Measurements from ENCODE around the gene PLA2G4B.
A peak's percentile ranks its signal among the peaks of the same experiment; 100 is the strongest.

PLA2G4B gene

DNA sequence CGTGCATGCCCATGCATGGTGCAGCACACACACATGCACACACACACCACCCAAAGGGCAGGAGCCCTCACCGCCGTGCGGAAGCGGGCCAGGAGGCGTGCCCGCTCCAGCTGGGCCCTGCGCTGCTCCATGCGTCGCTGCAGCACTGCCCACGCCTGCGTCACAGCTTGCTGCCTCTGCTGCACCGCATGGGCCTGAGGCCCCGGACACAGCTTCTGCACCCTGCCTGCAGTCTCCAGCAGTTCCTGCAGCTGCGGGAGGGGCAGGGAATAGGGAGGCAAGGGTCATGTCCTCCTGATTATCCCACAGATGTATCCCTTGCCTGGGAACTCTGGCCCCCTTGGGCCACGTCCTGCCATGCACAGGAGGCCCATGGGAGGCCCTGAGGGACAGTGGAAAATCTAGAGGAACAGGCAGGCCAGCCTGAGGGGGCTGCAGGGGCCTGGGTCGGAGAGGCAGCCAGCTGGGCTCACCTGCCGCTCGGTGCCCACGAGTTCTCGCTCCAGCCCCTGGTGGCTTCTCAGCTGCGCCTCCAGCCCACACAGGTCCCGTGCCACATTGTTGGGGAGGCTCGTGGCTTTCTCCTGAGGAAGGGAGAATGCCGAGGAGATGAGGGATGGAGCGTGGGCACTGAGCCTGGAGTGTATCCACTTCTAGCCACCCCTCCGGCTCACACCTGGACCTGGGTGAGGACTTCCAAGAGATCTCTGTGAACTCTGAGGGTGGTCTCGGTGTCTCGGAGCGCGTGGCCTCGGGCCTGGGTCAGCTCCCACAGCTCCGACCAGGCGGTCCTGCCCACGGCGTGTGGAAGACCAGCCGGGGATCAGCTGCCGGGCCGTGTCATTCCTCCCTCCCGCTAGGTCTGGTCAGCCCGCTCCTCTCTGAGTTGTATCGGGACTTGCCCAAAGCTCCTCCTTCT lies 31.4 kb downstream of the PLA2G4B start:
- DNase-seq (ENCODE audit: low spot score): no peak

GRCh38 chr15:41870689-41871081 lies 32.0 kb downstream of the PLA2G4B start:
- DNase-seq (ENCODE audit: low spot score): no peak

DNA sequence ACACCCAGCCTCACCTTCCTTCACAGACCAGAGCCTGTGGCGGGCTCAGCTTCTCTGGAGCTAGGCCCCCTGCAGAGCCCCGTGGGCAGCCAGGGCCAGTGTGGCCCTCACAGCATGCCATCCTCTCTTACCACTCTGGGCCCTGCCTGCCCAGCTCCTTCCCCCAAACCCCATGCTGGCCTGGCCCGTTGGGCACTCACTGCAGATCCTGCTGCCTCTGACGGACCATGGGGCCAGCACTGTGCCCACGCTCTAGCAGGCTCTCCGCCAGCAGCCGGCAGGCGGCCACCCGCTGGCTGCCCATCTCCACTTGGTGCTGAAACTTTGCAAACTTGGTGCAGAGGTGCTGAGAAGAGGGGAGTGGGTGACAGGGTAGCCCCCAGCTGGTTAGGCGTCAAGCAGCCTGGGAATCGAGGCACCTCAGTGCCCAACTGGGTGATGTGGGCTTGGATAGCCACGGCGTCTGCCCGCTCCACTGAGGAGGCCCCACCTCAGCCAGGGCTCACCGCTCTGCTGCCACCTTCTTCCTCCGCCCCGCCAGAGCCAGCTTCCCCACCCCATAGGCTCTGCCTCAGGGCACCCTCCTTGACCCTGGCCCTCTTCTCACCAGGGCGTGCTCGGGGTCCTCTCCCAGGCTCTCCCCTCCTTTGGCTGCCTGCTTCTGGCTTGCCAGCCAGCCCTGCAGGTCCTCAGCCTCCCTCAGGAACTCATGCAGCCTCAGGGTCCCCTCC lies 32.7 kb downstream of the PLA2G4B start:
- no peak for DNase-seq (ENCODE audit: low spot score)

- DNase-seq (ENCODE audit: low spot score): no peak
Observed at GRCh38 chr15:41872166-41872747, 33.6 kb downstream of the PLA2G4B start.

DNA sequence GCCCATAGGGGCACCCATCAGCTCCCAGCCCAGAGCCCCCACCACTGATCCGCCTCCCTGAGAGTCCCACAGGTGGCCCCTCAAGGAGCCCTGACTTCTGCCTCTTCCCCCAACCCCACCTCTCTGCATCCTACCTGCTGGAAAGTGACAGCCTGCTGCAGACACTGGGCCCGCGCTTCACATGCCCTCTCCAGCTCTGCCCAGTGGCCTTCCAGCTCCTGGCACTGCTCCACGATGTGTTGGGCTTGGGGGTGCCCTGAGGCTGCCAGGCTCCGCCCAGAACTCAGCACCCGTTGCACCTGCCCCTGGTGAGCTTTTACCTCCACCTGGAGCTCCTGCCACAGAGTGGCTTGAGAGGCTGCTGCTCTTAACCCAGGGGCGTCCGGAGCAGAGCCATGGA lies 35.1 kb downstream of the PLA2G4B start:
- DNase-seq (ENCODE audit: low spot score): no peak

- no peak for DNase-seq (ENCODE audit: low spot score)
Observed at GRCh38 chr15:41874736-41875135, 36.1 kb downstream of the PLA2G4B start.

GRCh38 chr15:41876007-41876406 lies 37.4 kb downstream of the PLA2G4B start:
- DNase-seq (ENCODE audit: low spot score): peak; percentile 45

DNA sequence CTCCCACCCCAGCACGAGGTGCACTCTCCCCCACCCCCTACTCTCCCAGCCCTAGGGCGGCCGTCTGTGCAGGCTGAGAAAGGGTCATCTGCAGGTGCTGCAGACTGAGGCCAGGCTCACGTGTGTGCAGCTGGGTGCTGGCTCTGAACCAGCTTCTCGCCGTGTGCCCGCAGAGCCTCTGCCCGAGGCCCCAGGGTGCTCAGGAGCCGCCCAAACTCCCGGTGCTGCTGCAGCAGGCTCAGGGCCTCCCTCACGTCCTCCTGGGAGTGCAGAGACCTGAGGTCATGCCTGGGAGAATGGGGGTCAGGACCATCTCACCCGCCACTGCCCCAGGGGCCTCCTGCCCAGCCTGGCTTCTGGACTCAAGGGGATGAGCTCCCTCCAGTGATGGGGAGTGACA lies 38.0 kb downstream of the PLA2G4B start:
- no peak for DNase-seq (ENCODE audit: low spot score)

- DNase-seq (ENCODE audit: low spot score): no peak
Observed at GRCh38 chr15:41877631-41878354, 39.1 kb downstream of the PLA2G4B start.

DNA sequence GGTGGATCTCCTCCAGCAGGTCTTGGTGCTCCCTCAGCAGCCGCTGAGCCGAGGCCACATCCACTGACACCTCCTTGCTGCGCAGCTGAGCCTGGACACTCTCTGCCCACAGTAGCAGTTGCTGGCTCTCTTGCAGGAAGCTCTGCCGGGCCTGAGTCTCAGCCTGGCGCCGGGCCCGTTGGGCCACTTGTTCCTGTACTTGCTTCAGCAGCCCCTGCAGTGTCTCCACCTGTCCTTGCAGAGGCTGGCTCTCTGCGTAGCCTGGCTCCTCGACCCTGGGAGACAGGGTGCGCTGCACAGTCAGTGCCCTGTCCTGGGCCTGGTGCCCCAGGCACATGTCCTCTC lies 39.7 kb downstream of the PLA2G4B start:
- no peak for DNase-seq (ENCODE audit: low spot score)

- DNase-seq (ENCODE audit: low spot score): no peak
Observed at GRCh38 chr15:41879321-41879845, 40.7 kb downstream of the PLA2G4B start.

DNA sequence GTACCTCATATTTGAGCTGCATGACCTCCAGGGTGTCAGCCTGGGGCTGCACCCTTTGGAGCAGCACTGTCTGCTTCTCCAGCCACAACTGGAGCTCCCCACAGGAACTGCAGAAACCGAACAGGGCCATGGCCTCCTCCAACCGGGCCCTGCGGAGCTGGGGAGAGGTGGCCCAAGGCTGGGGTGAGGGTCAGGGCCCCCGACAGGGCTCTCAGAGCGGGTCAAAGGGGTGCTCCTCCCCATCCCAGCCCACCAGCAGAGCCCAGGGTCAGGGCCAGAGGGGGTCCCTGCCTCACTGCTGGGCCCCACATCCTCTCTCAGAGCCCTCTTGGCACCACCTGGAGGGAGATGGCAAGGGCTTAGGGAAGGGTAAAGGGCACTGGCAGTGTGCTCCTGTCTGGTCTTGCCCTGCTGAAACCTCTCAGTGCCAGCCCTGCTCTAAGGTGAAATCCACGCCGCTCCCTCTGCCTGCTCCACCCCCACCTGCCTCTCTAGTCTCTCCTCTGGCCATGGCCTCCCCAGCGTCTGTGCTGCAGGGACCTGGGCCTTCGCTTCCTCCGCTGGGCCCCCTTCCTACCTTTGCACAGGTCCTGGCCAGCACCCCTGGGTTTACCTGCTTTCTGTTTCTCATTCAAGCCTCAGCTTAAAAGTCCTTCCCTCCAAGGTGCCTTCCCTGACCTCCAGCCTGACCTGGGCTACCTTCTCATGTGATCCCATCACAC lies 41.7 kb downstream of the PLA2G4B start:
- DNase-seq (ENCODE audit: low spot score): no peak

DNA sequence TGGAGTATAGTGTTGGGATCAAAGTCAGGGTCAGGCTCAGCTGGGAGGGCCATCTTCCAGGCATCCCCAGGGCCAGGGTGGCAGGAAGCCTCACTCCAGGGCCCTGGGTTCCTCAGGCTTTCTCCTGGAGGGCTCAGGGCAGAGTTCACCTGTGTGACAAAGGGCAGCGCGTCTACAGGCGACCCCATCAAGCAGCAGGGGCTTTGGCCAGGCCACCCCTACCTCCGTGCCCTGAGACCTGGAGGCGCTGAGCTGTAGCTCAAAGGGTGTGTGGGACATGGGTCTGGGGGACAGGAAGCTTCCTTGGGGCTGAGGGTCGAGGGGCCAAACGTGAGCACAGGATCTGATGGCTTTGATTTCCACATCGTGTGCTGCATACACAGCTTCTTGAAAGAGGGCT lies 42.4 kb downstream of the PLA2G4B start:
- DNase-seq (ENCODE audit: low spot score): no peak

DNA sequence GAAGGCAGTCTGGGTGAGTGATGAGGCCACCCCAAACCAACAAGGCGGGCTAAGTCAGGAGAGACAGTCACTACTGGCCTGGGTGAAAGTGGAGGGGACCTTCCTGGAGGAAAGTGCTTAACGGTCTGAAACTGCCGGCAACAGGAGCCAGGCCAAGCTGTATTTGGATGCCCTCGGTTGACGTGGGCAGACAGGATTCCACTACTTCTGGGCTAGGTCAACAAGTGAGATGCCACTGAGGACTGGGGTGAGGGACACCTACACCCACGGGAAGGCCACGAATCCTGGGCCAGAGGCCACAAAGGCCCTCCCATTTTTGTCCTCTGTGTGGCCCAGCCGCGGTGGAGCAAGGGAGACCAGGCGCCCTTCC lies 42.9 kb downstream of the PLA2G4B start:
- no peak for DNase-seq (ENCODE audit: low spot score)

DNA sequence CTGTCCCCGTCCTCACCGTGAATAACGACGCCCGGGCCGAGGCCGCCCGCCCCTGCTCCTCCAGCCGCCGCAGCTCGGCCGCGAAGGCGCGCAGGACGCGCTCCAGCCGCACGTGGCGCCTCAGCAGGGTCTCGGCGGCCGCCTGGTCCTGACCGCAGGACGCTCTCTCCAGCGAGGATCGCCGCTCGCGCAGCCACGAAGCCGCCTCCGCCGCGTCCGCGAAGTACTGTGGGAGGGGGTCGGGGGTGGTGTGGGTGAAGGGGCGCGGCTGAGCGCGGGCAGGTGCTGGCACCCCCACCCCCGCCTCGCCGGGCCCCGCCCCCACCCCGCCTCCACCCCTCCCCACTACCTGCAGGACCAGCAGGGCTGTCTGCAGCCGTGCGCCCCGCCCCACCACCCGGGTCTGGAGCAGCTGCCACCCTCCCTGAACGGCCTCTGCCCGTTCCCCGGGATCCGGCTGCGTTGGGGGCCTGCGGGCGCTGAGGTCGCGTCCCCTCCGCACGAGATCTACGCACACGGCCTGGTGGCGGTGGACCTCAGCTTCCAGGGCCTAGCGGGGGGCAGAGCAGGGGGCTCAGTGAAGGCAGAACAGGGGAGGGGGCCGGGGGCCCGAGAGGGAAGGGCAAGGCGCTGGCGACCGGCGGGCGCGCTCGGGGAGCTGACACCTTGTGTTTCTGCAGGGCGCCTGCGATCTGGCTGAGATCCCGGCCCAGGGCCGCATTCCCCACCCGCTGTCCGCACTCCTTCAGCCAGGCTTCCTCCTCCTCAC lies 43.5 kb downstream of the PLA2G4B start:
- DNase-seq (ENCODE audit: low spot score): no peak

- DNase-seq (ENCODE audit: low spot score): peak; percentile 55
Observed at GRCh38 chr15:41882689-41883483, 44.2 kb downstream of the PLA2G4B start.

DNA sequence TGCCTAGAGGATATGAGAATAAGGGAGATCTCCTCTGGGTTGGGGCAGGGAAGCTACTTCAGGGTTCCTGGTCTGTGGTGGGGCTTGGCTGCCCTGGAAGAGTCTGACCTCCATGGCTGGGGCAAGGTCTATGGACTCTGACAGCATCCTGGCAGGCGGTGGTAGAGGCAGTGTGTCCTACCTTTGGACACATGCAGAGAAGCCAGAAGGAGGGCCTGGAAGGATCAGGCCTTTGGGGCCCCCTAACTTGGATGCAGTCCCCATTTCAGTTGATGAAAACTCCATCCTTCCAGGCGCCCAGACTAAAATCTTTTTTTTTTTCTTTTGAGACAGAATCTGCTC lies 44.8 kb downstream of the PLA2G4B start:
- DNase-seq (ENCODE audit: low spot score): no peak

GRCh38 chr15:41884458-41884857 lies 45.8 kb downstream of the PLA2G4B start:
- no peak for DNase-seq (ENCODE audit: low spot score)

DNA sequence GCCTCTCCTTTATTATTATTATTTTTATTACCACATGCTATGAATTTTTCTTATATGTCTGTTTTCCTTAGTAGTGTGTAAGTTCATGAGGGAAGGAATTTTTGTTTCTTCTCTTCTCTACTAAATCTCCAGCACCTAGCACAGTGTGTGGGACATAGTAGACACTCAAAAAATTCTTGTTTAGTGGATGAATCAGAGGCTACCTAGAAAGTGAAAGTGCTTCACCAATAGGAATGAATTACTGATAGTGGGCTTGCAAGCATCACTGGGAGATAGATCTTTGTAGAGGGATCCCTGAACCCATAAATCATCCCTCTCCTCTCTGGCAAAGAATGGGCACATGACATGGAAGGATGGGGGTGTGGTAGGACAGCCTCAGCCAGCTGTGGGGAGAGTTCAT lies 46.7 kb downstream of the PLA2G4B start:
- no peak for DNase-seq (ENCODE audit: low spot score)

GRCh38 chr15:41885841-41886240 lies 47.2 kb downstream of the PLA2G4B start:
- DNase-seq (ENCODE audit: low spot score): no peak

Measured in germinal center (tissue), 1 donor.